WI38 (cell line): ENCODE data around the gene GPR85.

ENCODE experiments used
- H3K4me3 ChIP-seq: 2 replicates; pipeline ENCODE4 v1.5.1; 2011; ENCODE audit warnings: low read depth, mild to moderate bottlenecking, control low read depth, low read length
- CTCF ChIP-seq: IDR thresholded peaks from 2 replicates; pipeline ENCODE4 v1.5.1; 2012; ENCODE audit warnings: low read depth, mild to moderate bottlenecking, control low read depth, low read length

Gene GPR85

GRCh38 chr7:113083816-113084495 is 2.7 kb downstream of the GPR85 start:
- H3K4me3 ChIP-seq = no peak overlapping the region
- TF ChIP-seq CTCF = no peak

- no peak for TF ChIP-seq CTCF
- no peak overlapping the region for H3K4me3 ChIP-seq
Observed at GRCh38 chr7:113083132-113083815, 3.4 kb downstream of the GPR85 start.

- H3K4me3 ChIP-seq = no peak overlapping the region
- no peak for TF ChIP-seq CTCF
Observed at GRCh38 chr7:113078331-113078730, 8.3 kb downstream of the GPR85 start.

GRCh38 chr7:113076703-113077102 is 9.9 kb downstream of the GPR85 start:
- H3K4me3 ChIP-seq = no peak overlapping the region
- TF ChIP-seq CTCF = no peak

- H3K4me3 ChIP-seq = no peak overlapping the region
- no peak for TF ChIP-seq CTCF
Observed at GRCh38 chr7:113071465-113071864, 15.2 kb downstream of the GPR85 start.

- H3K4me3 ChIP-seq = no peak overlapping the region
- no peak for TF ChIP-seq CTCF
Observed at GRCh38 chr7:113062499-113062898, 24.1 kb downstream of the GPR85 start.

- TF ChIP-seq CTCF = no peak
- H3K4me3 ChIP-seq = no peak overlapping the region
Observed at GRCh38 chr7:113060100-113060499, 26.5 kb downstream of the GPR85 start.
